GM21619 (cell line): ENCODE results near the gene ASCC1.
"Not testable (repeated sequence)": the region's sequence is repeated elsewhere in the genome, so short reads cannot be mapped to it uniquely, and the experiment has no call there.

Source experiments
- ATAC-seq: cut with Tn5 transposase; IDR thresholded peaks from one replicate; pipeline ENCODE4 v1.9.1; 2021; ENCODE audit not compliant: unreplicated experiment

The ASCC1 gene

GRCh38 chr10:72223743-72224101 is 7.6 kb upstream of the ASCC1 start:
- no peak for ATAC-seq

- no peak for ATAC-seq
Observed at GRCh38 chr10:72221278-72221677, 5.2 kb upstream of the ASCC1 start.

- no peak for ATAC-seq
Observed at GRCh38 chr10:72220637-72221036, 4.6 kb upstream of the ASCC1 start.

GRCh38 chr10:72219235-72219814 is 3.2 kb upstream of the ASCC1 start:
- no peak for ATAC-seq

- ATAC-seq = no peak
Observed at GRCh38 chr10:72218726-72219125, 2.6 kb upstream of the ASCC1 start.

GRCh38 chr10:72218325-72218724 is 2.2 kb upstream of the ASCC1 start:
- no peak for ATAC-seq

GRCh38 chr10:72211832-72212231 is 4.2 kb downstream of the ASCC1 start:
- not testable (repeated sequence) for ATAC-seq

- ATAC-seq = not testable (repeated sequence)
Observed at GRCh38 chr10:72211381-72211780, 4.7 kb downstream of the ASCC1 start.

- ATAC-seq = not testable (repeated sequence)
Observed at GRCh38 chr10:72208526-72208925, 7.5 kb downstream of the ASCC1 start.

GRCh38 chr10:72206511-72207229 is 9.4 kb downstream of the ASCC1 start:
- ATAC-seq = no peak

GRCh38 chr10:72204724-72205123 is 11.4 kb downstream of the ASCC1 start:
- no peak for ATAC-seq

GRCh38 chr10:72204296-72204695 is 11.8 kb downstream of the ASCC1 start:
- ATAC-seq = no peak

GRCh38 chr10:72201293-72201692 is 14.8 kb downstream of the ASCC1 start:
- ATAC-seq = no peak

- no peak for ATAC-seq
Observed at GRCh38 chr10:72200883-72201282, 15.2 kb downstream of the ASCC1 start.

GRCh38 chr10:72194949-72195348 is 21.1 kb downstream of the ASCC1 start:
- no peak for ATAC-seq

GRCh38 chr10:72186982-72187330 is 29.1 kb downstream of the ASCC1 start:
- ATAC-seq = no peak

- ATAC-seq = no peak
Observed at GRCh38 chr10:72186258-72186981, 29.7 kb downstream of the ASCC1 start.

- ATAC-seq = no peak
Observed at GRCh38 chr10:72184156-72184555, 31.9 kb downstream of the ASCC1 start.

GRCh38 chr10:72177454-72177853 is 38.6 kb downstream of the ASCC1 start:
- ATAC-seq = no peak

GRCh38 chr10:72176701-72177100 is 39.4 kb downstream of the ASCC1 start:
- ATAC-seq = no peak

GRCh38 chr10:72175149-72175548 is 40.9 kb downstream of the ASCC1 start:
- no peak for ATAC-seq

- no peak for ATAC-seq
Observed at GRCh38 chr10:72174297-72174662, 41.8 kb downstream of the ASCC1 start.
